ENCODE results near the gene JTB.
A peak's percentile ranks its signal among the peaks of the same experiment; 100 is the strongest.

- TF ChIP-seq POLR2AphosphoS5 (IDR thresholded peaks at IDR 0.05; ENCODE audit: low read depth, low read length), result peak; percentile 78
- TF ChIP-seq POLR2A (IDR thresholded peaks at IDR 0.05; ENCODE audit: low read depth, low read length), result no peak; the same call in 1 of the 2 replicates
- peak; percentile 66; the same call in 1 of the 2 replicates for TF ChIP-seq TAF1 (IDR thresholded peaks at IDR 0.05; ENCODE audit: low read depth, low read length)
- TF ChIP-seq POU2F2 (IDR thresholded peaks at IDR 0.05; ENCODE audit: low read depth, low read length), result no peak
- TF ChIP-seq SPI1 (IDR thresholded peaks at IDR 0.05; ENCODE audit: low read depth, low read length), result no peak
- no peak for TF ChIP-seq PAX5 (IDR thresholded peaks at IDR 0.05; ENCODE audit: insufficient read depth, low read length, severe bottlenecking)
These were observed 14.2 kb downstream of the JTB start, which contains the start of gene SLC39A1 for GRCh38 chr1:153963030-153963849.

Measured in GM12891 (cell line).